ENCODE results near the gene PYDC1. TPM values are rescaled to one million over a fixed set of nuclear protein-coding genes. Genes with fewer than 3 reads are reported as not detected.

The PYDC1 gene
- total RNA-seq (2022; extraction: Qiagen RNA extraction; ENCODE audit: low read depth), result not detected in 5 replicates

GRCh38 chr16:31216422-31217135 is at the start of gene PYDC1:
TSS of gene PYDC1 (minus strand) at chr16:31217135. CDS start at chr16:31217028, 107 bp downstream.

GRCh38 chr16:31213877-31214707 is 2.8 kb downstream of the PYDC1 start, which contains the start of gene TRIM72:
TSS of gene TRIM72 (plus strand) at chr16:31214119. CDS start at chr16:31214739, 620 bp downstream.

GRCh38 chr16:31202414-31203375 is 14.2 kb downstream of the PYDC1 start, which contains the start of gene PYCARD:
TSS of gene PYCARD (minus strand) at chr16:31202760. CDS start at chr16:31202690, 70 bp downstream.

GRCh38 chr16:31179747-31180459 is 37.0 kb downstream of the PYDC1 start, which contains the start of gene FUS:
TSS of gene FUS (plus strand) at chr16:31180139. CDS start at chr16:31180215, 76 bp downstream.

Other genes with a start within 250 kb of the PYDC1 start
- gene HSD3B7, start 231.9 kb downstream of the PYDC1 start, total RNA-seq (2022; extraction: Qiagen RNA extraction; ENCODE audit: low read depth), result 9.5 to 18.2 TPM (median 13.8 TPM) in 5 replicates
- 1.6 to 2.9 TPM (median 1.8 TPM) in 5 replicates for gene STX1B, start 206.5 kb downstream of the PYDC1 start, total RNA-seq (2022; extraction: Qiagen RNA extraction; ENCODE audit: low read depth)
- gene STX4, start 183.6 kb downstream of the PYDC1 start, total RNA-seq (2022; extraction: Qiagen RNA extraction; ENCODE audit: low read depth), result 48.5 to 73.3 TPM (median 68.5 TPM) in 5 replicates
- 7.2 to 21.8 TPM (median 16.1 TPM) in 5 replicates for gene ZNF668, start 142.9 kb downstream of the PYDC1 start, total RNA-seq (2022; extraction: Qiagen RNA extraction; ENCODE audit: low read depth)
- 5.1 to 13.5 TPM (median 11.6 TPM) in 5 replicates for gene ZNF646, start 142.7 kb downstream of the PYDC1 start, total RNA-seq (2022; extraction: Qiagen RNA extraction; ENCODE audit: low read depth)
- 0.59 to 2.0 TPM (median 1.3 TPM) in 5 replicates for gene PRSS53, start 128.2 kb downstream of the PYDC1 start, total RNA-seq (2022; extraction: Qiagen RNA extraction; ENCODE audit: low read depth)
- 86.0 to 147 TPM (median 138 TPM) in 5 replicates for gene VKORC1, start 122.3 kb downstream of the PYDC1 start, total RNA-seq (2022; extraction: Qiagen RNA extraction; ENCODE audit: low read depth)
- gene BCKDK, start 108.7 kb downstream of the PYDC1 start, total RNA-seq (2022; extraction: Qiagen RNA extraction; ENCODE audit: low read depth), result 31.9 to 56.2 TPM (median 47.4 TPM) in 5 replicates
- 32.5 to 46.4 TPM (median 43.1 TPM) in 5 replicates for gene KAT8, start 99.5 kb downstream of the PYDC1 start, total RNA-seq (2022; extraction: Qiagen RNA extraction; ENCODE audit: low read depth)
- 0.80 to 1.2 TPM (median 0.91 TPM) in 5 replicates for gene PRSS8, start 81.4 kb downstream of the PYDC1 start, total RNA-seq (2022; extraction: Qiagen RNA extraction; ENCODE audit: low read depth)
- gene PRSS36, start 67.1 kb downstream of the PYDC1 start, total RNA-seq (2022; extraction: Qiagen RNA extraction; ENCODE audit: low read depth), result 0.83 to 2.0 TPM (median 0.93 TPM) in 5 replicates
- gene FUS, start 37.0 kb downstream of the PYDC1 start, total RNA-seq (2022; extraction: Qiagen RNA extraction; ENCODE audit: low read depth), result 500 to 693 TPM (median 524 TPM) in 5 replicates
- gene PYCARD, start 14.4 kb downstream of the PYDC1 start, total RNA-seq (2022; extraction: Qiagen RNA extraction; ENCODE audit: low read depth), result 22.6 to 44.7 TPM (median 37.8 TPM) in 5 replicates
- 0.06 to 0.12 TPM (median 0.09 TPM) in 3 of 5 replicates, not detected in the others for gene TRIM72, start 3.0 kb downstream of the PYDC1 start, total RNA-seq (2022; extraction: Qiagen RNA extraction; ENCODE audit: low read depth)
- gene ITGAM, start 42.8 kb upstream of the PYDC1 start, total RNA-seq (2022; extraction: Qiagen RNA extraction; ENCODE audit: low read depth), result 0.92 to 3.6 TPM (median 1.8 TPM) in 5 replicates
- 0.89 to 1.9 TPM (median 1.2 TPM) in 5 replicates for gene ITGAX, start 138.0 kb upstream of the PYDC1 start, total RNA-seq (2022; extraction: Qiagen RNA extraction; ENCODE audit: low read depth)
- gene ITGAD, start 176.2 kb upstream of the PYDC1 start, total RNA-seq (2022; extraction: Qiagen RNA extraction; ENCODE audit: low read depth), result 0.04 TPM in 1 of 5 replicates, not detected in the others
- gene COX6A2, start 211.2 kb upstream of the PYDC1 start, total RNA-seq (2022; extraction: Qiagen RNA extraction; ENCODE audit: low read depth), result not detected in 5 replicates
- 0.06 to 0.31 TPM (median 0.18 TPM) in 4 of 5 replicates, not detected in the other for gene ZNF843, start 225.7 kb upstream of the PYDC1 start, total RNA-seq (2022; extraction: Qiagen RNA extraction; ENCODE audit: low read depth)
- gene ARMC5, start 242.4 kb upstream of the PYDC1 start, total RNA-seq (2022; extraction: Qiagen RNA extraction; ENCODE audit: low read depth), result 4.9 to 15.2 TPM (median 11.4 TPM) in 5 replicates

Measured in A549 treated with ZK216348 at 1 μM for 4 hours (cell line).